IPS DF 4.7 (cell line): ENCODE measurements around the gene UFM1.
"Not testable (repeated sequence)": the region's sequence is repeated elsewhere in the genome, so short reads cannot be mapped to it uniquely, and the experiment has no call there.

Experiments
- DNase-seq: peaks from one replicate; pipeline ENCODE4 v3.0.0-alpha.2; 2013; ENCODE audit warnings: low spot score; ENCODE audit errors: extremely low read depth

UFM1 gene

DNA sequence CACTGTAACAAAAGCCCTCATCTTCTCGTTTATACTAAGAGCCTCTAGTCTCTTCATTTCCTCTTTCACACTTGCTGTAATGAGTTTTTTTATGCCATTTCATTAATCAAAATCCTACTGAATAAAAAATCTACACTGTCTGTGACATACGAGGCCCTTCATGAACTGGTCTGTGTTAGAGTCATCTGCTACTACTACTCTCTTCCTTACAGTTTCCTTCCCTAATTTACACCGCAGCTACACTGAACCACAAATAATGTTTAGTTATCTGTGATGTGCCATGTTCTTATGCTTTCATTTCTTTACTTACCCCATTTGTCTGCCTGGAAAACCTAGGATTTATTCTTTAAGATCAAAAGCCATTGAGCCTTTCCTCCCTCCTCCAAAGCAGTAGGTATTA is 16.0 kb downstream of the UFM1 start:
- DNase-seq = no peak

DNA sequence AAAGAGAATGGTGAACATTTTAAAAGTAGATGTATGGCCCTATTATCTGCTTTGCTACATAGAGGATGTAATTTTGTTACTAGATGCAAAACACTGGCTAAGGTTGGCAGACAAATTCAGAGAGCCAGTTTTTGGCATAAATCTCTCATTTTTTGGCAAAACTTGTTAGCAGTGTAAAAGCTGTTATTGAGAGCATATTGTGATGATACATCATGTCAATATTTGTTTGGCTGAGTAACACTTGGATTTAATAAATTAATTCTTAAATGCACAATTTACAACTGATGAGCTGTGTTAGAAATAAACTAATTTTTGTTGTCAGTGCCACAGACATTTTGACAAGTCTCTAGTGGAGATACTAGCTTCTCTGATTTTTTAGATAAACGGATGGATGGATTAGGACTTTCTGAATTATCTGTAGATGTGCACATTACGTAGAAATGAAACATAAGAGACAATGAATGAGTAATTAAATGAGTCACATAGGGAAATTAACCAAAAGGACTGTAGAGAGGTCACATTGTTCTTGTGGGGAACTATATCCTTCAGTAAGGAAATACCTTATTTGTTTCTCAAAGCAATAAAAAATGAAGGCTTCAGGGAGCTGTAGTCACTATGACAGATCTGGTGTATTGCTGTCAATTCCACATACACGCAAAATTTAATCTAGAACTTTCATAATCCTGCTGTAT is 17.4 kb downstream of the UFM1 start:
- DNase-seq = no peak

DNA sequence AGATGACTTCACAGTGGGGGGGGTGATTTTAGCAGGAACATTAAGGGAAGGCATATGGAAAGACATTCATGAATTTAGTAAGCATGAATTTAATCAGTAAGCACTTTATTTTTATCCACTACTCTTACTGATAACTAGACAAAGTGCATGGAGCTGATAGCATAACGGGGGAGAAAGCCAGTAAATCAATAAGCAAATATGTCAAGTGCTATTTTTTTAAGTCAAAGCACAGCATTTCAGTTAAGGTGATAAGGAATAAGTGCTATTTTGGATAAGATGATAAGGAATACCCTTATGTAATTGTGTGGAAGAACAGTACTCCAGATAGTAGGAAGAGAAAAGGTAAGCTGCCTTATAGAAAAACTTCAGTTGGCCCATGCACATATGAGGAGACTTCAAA is 19.4 kb downstream of the UFM1 start:
- no peak for DNase-seq

DNA sequence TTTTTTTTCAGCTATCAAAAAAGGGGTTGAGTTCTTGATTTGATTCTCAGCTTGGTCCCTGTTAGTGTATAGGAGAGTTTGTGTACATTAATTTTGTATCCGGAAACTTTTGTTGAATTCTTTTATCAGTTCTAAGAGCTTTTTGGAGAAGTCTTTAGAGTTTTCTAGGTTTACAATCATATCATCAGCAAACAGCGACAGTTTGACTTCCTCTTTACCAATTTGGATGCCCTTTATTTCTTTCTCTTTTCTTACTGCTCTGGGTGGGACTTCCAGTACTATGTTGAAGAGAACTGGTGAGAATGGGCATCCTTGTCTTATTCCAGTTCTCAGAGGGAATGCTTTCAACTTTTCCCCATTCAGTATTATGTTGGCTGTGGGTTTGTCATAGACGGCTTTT is 20.4 kb downstream of the UFM1 start:
- DNase-seq = not testable (repeated sequence)

DNA sequence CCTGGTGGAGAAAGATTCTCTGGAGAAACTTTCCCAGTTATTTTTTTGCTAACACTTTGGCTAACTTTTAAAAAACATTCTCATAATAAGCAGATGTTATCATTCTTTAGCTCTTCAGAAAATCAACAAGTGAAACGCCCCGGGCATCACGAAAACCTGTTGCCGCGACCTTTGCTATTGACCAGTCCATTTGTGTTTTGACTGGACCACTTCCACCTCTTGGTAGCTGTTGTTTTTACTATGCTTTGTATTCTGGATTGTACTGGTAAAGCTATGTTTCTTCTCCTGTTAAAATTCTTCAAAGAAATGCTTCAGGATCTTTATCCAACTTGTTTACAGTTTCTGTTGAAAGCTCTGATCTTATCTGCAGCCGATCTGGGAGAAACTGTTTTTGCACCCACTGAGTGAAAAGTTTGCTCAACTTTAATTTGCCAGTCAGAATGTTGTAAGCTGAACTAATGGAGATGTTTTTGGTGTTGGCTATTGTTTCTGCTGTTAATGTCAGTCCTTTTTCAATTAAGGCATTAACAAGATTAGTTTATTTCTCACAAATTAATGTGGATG is 23.3 kb downstream of the UFM1 start:
- no peak for DNase-seq

DNA sequence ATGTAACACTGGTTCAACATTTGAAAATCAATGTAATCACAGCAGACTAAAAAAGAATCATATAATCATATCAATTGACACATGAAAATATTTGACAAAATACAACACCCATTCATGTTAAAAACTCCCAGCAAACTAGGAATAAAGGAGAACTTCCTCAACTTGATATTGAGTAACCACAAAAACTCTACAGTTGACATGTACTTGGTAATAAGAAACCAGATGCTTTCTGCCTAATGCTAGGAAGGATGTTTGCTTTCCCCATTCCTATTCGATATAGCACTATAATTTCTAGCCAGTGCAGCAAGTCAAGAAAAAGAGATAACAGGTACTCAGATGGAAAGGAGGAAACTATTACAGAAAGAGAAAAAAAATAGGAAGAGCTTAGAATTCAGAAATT is 26.9 kb downstream of the UFM1 start:
- no peak for DNase-seq

DNA sequence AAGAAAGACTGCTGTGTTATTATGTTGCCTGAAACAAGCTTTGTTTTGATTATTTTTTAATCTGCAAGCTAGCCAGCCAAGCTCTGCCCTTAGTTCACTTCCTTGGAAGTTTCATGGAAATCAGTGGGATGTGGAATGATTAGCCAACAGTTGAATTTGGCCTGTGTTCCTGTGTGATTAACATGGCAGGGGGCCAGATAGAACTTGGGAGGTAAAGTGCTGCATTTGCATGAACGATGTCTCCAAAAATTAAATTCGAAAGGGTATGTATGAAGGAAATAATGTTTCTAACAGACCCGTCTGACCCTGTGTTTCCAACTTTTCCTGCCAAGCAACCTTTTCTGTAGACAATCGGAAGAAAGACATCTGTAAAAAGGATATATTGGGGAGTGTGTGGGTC is 32.2 kb downstream of the UFM1 start:
- DNase-seq = no peak

DNA sequence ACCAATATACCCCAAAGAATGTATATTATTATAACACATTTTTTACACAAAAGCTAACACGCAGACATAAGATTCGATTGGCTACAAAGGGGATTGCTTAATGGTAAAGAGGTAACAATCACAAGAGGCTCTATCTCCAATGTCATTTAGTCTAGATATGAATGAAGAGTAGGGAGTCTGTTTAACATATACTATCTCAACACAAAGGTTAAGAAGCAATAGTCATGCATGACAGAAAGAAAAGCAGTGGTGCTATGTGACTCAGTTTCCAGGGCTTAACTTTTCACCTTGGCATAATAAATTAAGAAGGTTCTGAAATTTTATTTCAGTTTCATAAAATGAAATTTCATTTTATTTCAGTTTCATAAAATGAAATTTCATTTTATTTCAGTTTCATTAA is 33.3 kb downstream of the UFM1 start:
- DNase-seq = no peak

DNA sequence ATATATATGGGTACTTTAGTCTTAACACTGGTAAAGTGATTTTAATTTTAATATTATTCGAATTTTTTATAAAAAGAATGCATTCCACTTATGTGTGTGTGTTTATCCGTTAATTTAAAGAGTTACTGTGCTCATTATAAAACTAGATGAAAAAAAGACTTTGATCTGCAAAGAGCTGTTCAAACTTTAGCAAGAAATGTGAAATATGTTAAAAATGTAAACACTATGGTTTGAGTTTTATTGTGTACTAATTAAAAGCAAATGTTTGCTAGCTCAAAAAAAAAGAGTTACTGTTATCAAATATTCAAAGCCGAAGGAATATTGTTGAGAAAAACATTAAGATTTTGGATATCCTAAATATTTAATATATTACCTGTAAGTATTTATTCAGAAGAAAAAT is 34.5 kb downstream of the UFM1 start:
- DNase-seq = no peak

DNA sequence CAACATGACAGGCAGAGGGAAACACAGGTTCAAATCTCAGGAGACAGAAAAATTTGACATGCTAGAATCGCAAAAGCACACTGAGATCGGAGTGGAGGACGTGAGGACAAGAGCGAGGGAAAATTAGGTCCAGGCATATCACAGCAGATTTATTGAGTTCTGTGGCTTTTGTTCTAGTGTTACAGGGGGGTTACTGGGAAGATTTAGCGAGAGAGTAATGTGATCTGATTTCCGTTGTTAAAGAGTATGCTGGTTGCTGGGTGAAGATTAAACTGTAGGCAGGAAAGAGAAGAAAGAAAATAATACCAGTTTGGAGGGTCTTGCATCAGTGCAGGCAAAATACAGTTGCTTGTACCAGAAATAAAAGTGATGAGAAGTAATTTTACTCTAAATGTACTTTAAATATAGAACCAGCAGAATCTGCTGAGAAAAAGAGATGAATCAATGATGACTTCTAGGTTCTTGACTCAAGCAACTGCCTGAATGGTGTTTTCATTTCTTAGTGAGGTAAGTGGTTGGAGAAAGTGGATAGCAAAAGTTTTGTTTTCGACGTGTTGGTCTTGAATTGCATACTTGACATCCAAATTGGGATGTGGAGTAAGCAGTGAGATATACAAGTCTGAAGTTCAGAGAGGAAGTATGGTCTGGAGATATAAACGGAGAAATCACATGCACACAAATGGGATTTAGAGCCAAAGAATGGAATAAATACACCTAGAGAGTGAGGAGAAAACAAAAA is 35.7 kb downstream of the UFM1 start:
- no peak for DNase-seq

DNA sequence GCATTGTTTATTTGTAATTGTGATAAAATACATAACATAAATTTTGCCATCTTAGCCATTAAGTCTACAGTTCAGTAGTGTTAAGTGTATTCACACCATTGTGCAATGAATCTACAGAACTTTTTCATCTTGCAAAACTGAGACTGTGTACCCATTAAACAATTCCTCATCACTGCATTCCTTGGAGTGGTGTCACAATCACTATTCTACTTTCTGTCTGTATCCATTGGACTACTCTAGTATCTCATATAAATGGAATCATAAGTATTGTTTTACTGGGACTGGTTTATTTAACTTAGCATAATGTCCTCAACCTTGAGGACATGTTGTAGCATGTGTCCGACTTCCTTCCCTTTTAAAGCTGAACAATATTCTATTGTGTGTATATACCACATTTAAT is 36.8 kb downstream of the UFM1 start:
- DNase-seq = no peak

DNA sequence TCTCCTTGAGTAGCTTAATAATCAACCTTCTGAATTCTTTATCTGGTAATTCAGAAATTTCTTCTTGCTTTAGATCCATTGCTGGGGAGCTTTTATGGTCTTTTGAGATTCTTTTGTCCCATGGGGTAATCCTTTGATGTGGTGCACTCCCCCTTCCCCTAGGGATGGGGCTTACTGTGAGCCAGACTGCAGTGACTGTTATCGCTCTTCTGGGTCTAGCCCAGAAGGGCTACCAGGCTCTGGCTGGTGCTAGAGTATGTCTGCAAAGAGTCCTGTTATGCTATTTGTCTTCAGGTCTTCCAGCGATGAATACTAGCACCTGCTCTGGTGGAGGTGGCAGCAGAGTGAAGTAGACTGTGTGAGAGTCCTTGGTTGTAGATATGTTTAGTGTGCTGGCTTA is 41.7 kb downstream of the UFM1 start:
- DNase-seq = no peak

DNA sequence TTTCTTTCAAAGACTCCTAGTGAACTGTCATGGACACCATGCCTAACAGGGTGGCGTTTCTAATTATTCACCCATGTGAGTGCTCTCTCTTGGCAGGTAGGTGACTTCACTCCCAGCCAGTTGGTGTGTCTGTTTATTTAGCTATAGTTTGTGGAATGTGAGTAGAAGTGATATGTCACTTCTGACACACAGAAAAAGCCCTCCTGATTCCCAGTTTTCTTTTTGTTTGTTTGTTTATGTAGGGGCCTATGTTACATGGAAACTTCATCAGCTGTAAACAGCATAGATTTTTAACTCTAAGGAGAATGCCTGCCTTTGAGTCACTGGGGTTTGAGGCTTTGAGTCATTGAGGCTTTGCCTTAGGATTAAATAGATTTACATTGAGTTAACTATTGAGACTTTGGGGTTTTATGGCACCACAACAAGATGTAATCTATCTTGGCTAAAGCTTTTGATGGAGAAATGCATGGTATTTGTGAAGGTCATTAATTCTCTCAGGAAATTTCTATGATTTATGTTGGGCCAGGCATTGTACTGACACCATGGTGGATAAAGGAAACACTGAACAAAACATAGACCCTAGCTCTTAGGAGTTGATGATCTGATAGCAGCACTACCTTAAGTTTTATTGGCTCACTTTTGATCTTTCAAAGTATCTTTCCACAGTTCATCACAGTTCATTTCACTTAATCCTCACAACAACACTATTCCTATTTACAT is 45.3 kb downstream of the UFM1 start:
- DNase-seq = no peak

DNA sequence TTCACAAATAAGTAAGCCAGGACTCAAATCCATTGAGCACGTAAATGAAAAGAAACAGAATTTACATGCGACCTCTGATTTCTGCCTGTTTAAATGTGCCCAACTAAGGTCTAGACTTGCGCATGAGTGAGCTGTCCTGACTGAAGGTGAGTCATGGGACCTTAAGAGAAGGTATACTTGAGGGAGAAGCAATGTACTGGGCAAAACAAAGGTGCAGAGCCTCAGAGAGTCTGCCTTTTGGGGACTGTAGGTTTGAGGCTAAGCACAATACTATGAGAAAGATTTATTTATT is 45.8 kb downstream of the UFM1 start:
- no peak for DNase-seq

DNA sequence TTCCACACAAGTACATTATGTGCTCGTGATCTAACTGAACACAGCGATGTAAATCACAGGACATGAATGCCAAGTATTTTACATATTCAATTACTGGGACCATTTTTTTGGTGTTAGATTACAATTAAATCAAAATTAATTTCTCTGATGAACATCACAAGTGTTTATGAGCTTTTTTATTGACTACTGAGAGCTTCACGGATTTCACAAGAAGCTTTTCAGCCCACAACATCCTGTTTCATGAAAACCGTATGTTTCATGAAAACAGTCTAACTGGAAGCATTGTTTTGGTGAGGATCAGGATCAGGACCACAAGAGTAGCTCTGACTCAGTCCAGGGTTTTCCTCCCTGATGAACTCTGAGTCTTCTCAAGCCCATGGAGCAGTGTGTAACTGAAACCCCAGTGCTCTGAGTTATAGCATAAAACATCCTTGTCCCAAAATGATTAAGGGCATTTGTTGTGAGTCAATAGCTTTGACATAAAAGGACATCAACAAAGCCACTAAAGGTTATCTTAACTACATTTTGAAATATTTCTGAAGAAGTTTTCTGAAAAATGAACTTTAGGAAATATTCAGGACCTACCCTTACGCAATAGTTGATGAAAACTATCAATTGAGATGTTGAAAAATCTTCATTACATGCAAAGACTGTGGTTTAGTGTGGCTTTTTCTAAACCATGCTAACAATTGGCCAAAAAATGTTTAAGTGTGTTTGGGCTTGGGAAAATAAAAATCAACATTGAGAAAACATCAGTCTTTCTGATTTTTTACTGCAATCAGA is 49.3 kb downstream of the UFM1 start:
- DNase-seq = no peak

DNA sequence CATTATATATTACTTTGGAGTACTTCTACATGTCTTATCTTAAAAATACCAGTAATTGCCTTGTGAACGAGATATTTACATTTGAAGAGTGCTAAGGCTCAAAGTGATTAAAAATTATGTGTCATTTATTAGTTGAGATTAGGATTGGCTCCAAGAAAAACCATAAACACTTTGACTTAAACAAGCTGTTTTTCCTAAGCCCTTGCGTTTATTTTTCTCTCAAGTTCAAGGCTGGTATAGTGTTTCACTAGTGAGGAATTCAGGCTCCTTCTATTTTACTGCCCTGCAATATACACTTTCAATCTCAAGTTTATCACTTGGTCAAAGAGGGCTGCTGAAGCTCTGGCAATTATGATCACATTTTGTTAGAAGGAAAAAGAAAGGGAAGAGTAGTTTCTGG is 49.9 kb downstream of the UFM1 start:
- DNase-seq = no peak

DNA sequence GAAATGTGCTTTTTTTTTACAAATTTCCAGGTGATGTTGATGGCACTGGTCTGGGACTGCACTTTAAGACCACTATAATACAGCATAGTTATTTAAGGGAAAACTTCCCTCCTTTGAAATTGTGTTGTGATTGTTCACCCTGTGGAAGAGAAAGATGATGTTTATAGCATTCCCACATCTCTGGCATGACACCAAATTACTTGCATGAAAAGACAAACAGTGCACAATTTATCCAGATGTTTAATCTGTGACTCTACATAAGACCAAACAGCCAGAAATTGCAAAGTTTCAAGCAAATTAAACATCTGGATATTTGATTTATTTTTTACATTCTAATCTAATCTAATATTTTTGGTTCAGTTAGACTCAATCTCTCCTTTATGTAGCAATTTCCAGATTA is 51.6 kb downstream of the UFM1 start:
- no peak for DNase-seq

DNA sequence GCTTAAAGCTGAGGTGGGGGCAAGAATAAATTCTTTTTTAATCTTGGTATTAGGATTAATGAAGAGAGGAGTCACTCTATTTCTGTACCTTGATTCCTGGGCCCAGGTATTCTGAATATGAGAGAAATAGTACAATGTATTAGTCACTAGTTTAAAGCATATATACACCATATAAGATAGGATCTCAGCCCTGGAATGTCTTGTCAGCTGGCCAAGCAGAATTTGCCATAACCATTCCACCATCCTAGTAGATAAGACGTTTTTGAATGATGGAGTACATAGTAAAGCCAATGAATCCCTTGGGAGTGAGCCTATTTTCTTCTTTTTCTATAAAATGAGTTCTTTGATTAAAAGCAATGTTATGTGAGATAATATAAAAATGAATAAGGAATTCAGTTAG is 55.6 kb downstream of the UFM1 start:
- no peak for DNase-seq

DNA sequence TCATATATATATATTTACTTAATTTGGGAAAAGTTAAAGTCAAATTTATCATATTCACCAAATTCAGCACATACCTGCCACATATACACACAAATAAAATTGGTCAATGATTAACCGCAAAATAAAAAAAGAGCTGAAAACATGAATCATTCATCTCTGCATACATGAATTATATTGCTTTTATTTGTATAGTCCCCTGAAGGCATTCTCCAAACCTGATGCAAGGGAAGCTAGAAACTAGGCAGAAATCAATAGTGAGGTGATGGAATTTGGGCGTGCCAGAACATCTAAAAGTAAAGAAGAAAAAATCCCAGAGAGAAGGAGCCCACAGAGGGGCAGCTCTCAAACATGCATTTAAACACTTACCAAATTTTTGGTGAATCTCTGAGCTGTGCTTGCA is 60.1 kb downstream of the UFM1 start:
- DNase-seq = no peak

DNA sequence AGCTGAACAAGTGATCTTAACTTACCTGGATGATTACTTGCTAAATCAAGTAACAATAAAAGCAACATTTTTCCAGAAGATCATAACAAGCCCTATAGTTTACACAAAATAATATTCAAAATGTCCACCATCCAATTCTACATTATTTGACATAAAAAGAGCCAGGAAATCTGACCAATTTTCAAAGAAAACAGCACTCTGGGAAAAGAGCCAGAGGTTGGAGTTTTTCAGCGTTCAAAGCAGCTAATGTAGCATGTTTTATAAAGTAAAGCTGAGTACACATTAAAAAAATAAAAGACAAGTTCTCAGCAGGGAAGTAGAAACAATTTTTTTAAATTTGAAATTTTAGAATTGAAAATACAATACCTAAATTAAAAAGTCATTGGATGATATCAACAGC is 62.6 kb downstream of the UFM1 start:
- DNase-seq = no peak
